ENCODE data around the gene FRRS1.

DNA sequence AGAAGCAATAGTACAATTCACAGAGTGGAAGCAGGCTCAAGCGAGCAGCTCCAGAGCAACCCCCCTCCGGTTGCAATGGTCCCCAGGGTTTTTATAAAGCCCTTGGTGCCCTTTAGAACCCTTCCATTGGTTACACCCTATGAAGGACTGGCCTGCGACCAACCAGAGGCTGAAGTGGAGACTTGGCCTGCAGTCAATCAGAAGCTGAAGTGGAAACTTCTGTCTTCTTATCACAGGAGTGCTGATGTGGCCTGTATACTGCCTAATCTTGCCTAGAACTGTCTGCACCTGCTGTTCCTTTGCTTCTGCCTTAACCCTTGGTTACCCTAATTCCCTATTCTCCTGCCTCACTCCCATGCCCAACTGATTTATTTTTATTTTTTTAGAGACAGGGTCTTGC is 15.4 kb upstream of the FRRS1 start:
- TF ChIP-seq, protein P1, sequence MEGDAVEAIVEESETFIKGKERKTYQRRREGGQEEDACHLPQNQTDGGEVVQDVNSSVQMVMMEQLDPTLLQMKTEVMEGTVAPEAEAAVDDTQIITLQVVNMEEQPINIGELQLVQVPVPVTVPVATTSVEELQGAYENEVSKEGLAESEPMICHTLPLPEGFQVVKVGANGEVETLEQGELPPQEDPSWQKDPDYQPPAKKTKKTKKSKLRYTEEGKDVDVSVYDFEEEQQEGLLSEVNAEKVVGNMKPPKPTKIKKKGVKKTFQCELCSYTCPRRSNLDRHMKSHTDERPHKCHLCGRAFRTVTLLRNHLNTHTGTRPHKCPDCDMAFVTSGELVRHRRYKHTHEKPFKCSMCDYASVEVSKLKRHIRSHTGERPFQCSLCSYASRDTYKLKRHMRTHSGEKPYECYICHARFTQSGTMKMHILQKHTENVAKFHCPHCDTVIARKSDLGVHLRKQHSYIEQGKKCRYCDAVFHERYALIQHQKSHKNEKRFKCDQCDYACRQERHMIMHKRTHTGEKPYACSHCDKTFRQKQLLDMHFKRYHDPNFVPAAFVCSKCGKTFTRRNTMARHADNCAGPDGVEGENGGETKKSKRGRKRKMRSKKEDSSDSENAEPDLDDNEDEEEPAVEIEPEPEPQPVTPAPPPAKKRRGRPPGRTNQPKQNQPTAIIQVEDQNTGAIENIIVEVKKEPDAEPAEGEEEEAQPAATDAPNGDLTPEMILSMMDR (conservative IDR thresholded peaks at IDR 0.05; ENCODE audit: low read depth, low read length) = no peak
- TF ChIP-seq EZH2 (IDR thresholded peaks at IDR 0.05; ENCODE audit: borderline replicate concordance, low read depth, low read length, poor library complexity, severe bottlenecking) = no peak

Measured in A673 (cell line).